Head of caudate nucleus (tissue), 42 donors: ENCODE measurements around the gene ZNF778.

Experiments used
- DNase-seq, 42 donors: peaks; one replicate each; pipeline versions ENCODE4 v3.0.0 to v3.0.0-alpha.2; 2020 to 2021; ENCODE audit warnings: mixed read lengths in 7 of 42
- intact Hi-C: fragments of 100-400 bp; cut with DNase I; formaldehyde crosslinking; loops from one replicate; pipeline ENCODE4 v1.15.0; 2022

ZNF778 gene

DNA sequence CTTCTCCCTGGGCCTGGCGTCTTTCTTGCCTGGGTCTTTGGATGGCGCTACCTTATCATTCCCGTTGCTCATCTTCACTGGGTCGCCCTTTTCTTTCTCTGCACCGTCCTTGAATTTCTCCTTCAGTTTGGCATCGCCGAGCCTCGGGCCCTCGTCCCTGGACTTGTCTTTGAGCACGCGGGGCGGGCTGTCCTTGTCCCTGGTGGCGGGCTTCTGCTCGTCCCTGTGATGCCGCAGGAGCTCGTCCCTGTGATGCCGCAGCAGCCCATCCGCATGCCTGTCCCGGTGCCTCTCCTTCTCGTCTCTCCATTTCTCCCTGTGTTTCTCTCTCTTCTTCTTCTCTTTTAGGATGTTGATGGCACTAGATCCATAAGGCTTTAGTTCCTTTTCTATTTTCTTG, 64.3 kb downstream of the ZNF778 start:
- intact Hi-C loops = no loop called here
- no peak for DNase-seq

DNA sequence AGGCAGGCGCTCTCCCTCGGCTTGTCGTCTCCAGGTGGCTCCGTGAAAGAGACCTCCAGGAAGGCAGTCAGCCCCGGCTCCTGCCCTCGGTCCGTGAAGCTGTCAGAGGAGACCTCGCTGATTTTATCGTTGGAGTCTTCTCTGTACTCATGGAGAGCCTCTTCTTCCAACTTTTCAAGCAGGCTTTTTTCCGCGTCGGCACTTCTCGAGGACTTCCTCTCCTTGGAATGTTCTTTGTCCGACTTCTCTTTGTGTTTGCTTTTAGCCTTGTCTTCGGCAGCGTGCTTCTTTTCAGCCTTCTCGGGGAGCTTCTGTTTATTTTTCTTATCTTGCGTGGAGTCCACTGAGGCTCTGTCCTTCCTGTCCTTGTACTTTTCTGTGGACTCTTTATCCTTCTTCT, 65.0 kb downstream of the ZNF778 start:
- DNase-seq = no peak
- intact Hi-C loops = no loop called here

DNA sequence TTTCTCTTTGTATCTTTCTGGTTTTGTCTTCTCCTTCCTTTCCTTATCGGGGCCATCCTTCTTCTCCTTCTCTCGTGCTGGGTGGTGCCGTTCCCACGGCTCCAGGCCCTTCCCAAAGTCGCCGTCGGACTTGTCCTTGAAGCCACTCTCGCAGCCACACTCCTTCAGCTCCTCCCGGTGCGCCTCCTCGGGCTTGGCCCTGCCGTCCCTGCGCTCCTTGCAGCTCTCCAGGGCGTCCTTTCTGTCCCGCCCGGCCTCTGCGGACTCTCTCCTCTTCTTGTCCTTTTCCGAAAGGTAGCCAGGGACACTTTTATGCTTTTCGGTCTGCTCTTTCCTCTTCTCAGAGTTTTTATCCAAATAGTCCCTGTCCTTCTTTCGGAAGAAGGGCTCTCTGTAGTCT, 65.9 kb downstream of the ZNF778 start:
- no peak for DNase-seq
- intact Hi-C loops = no loop called here

DNA sequence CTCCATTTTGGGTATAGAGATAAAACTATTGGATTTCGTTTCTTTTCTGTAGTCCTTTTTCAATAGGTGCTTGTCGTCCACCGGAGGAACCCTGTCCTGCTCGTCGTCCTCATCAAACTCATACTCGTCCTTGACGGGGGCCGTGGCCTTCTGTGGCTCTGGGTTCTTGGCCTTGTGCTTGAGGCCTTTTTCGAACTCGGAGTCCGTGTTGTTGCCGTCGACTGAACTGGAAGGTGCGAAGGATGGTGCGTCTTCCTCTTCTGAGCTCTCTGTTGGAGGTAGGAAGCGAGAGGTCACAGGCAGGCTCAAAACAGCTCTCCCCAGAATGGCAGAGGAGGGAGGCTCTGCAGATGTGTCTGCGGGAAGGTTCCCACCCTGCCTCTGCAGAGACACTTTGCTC, 67.9 kb downstream of the ZNF778 start:
- no peak for DNase-seq

DNA sequence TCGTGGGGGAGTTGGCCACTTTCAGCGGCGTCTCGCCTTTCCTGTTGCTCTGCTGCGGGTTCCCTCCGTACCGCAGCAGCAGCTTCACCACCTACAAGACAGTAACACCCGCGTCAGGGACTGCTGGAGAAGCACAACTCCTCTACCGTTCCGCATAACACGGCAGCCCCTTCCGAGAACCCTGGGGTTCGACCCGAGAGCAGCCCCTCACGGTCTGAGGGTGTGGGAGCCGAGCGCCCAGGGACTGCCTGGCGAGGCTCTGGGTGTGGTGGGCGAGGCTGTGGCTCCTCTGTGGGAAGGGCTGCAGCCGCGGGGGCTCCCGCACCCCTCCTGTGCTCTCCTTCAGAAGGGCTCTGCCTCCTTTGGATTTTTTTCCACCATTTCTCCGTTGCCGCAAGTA, 68.6 kb downstream of the ZNF778 start:
- no peak for DNase-seq

More for the DNA sequence above, 67.9 kb downstream of the ZNF778 start:
- intact Hi-C loops = no loop called here

More for the DNA sequence above, 68.6 kb downstream of the ZNF778 start:
- intact Hi-C loops = no loop called here
